ENCODE measurements around the gene RUNDC3A.
A peak's percentile ranks its signal among the peaks of the same experiment; 100 is the strongest.
"Not testable (repeated sequence)": the region's sequence is repeated elsewhere in the genome, so short reads cannot be mapped to it uniquely, and the experiment has no call there.

Gene RUNDC3A

DNA sequence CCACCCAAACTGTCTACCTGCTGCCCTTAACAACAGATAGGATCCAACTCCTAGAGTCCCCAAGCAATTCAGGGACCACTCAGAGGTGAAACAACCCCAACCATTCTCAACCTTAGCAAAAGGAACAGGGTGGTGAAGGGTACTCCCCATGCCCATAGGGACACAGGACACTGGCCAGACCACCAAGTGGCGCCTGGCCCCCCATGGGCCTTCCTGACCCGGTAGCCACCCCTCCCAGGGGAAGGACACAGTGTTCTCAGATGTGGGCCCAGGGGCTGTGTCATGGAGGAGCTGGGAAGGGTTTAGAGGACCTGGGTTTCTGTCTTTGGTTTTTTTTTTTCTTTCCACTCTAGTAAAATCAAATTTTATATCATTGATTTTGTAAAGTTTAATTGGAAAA lies 25.9 kb downstream of the RUNDC3A start:
- Histone ChIP-seq H3K9me3 (ENCODE audit: control insufficient read depth, insufficient read depth, low read length) (no peaks in the 10 kb centered on the region), H3K9ac (ENCODE audit: low read depth, low read length) (no peak overlapping the region), H3K4me1 (ENCODE audit: control insufficient read depth, insufficient read depth, low read length) (peaks cover 10% of the 10 kb centered on the region; the same call in 1 of the 2 replicates), H3K27ac (ENCODE audit: low read depth, low read length) (no peak overlapping the region), H3K27me3 (ENCODE audit: control insufficient read depth, insufficient read depth, low read length) (no peaks in the 10 kb centered on the region), H3K4me3 (ENCODE audit: low read depth, low read length) (no peak overlapping the region), H3K36me3 (ENCODE audit: control insufficient read depth, insufficient read depth, low read length) (no peaks in the 10 kb centered on the region)

- H3K9me3 ChIP-seq (ENCODE audit: control insufficient read depth, insufficient read depth, low read length) = no peaks in the 10 kb centered on the region
- peaks cover 10% of the 10 kb centered on the region; the same call in 1 of the 2 replicates for H3K4me1 ChIP-seq (ENCODE audit: control insufficient read depth, insufficient read depth, low read length)
- no peak overlapping the region for H3K9ac ChIP-seq (ENCODE audit: low read depth, low read length)
- no peak overlapping the region for H3K27ac ChIP-seq (ENCODE audit: low read depth, low read length)
- H3K36me3 ChIP-seq (ENCODE audit: control insufficient read depth, insufficient read depth, low read length) = no peaks in the 10 kb centered on the region
- H3K4me3 ChIP-seq (ENCODE audit: low read depth, low read length) = no peak overlapping the region
- no peaks in the 10 kb centered on the region for H3K27me3 ChIP-seq (ENCODE audit: control insufficient read depth, insufficient read depth, low read length)
These were observed 26.3 kb downstream of the RUNDC3A start for GRCh38 chr17:44334727-44335126.

DNA sequence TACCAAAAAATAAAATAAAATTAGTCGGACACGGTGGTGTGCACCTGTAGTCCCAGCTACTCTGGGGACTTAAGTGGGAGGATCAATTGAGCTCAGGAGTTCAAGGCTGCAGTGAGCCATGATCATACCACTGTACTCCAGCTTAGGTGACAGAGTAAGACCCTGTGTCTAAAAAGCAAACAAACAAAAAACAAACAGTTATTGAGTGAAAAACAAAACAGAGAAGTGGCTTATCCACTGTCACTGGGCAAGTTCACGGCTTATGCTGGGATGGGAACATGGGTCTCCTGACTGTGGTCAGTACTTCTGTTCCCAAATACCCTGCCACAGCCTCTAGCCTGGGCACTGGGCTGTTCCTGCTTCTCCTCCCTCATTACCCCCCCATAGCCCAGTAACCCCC lies 27.2 kb downstream of the RUNDC3A start:
- Histone ChIP-seq H3K36me3 (ENCODE audit: control insufficient read depth, insufficient read depth, low read length) (no peaks in the 10 kb centered on the region), H3K4me3 (ENCODE audit: low read depth, low read length) (no peak overlapping the region), H3K27ac (ENCODE audit: low read depth, low read length) (no peak overlapping the region), H3K4me1 (ENCODE audit: control insufficient read depth, insufficient read depth, low read length) (peaks cover 10% of the 10 kb centered on the region; the same call in 1 of the 2 replicates), H3K9ac (ENCODE audit: low read depth, low read length) (no peak overlapping the region), H3K27me3 (ENCODE audit: control insufficient read depth, insufficient read depth, low read length) (no peaks in the 10 kb centered on the region), H3K9me3 (ENCODE audit: control insufficient read depth, insufficient read depth, low read length) (no peaks in the 10 kb centered on the region)

DNA sequence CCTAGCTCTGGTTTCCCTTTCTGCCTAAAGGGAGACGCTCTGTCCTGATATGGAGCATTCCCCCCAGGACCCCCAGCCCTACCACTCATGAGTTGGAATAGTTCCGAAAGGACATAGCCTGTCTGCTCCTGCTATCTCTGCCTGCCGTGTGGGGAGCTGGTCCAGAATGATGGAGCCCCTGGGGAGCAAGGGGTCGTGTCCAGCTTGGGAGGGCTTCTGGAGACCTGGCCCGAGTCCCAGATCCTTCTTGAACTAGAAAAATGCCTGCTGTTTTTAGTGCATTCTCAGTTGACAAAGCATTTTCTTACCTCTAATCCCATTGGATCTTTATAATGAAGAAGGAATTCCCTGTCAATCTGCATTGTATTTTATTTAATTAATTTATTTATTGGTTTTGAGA lies 27.6 kb downstream of the RUNDC3A start:
- H3K9ac ChIP-seq (ENCODE audit: low read depth, low read length) = no peak overlapping the region
- H3K9me3 ChIP-seq (ENCODE audit: control insufficient read depth, insufficient read depth, low read length) = no peaks in the 10 kb centered on the region
- H3K27ac ChIP-seq (ENCODE audit: low read depth, low read length) = no peak overlapping the region

GRCh38 chr17:44338702-44339101 lies 30.3 kb downstream of the RUNDC3A start:
- Histone ChIP-seq H3K27me3 (ENCODE audit: control insufficient read depth, insufficient read depth, low read length) (no peaks in the 10 kb centered on the region), H3K4me3 (ENCODE audit: low read depth, low read length) (no peak overlapping the region), H3K9ac (ENCODE audit: low read depth, low read length) (no peak overlapping the region), H3K36me3 (ENCODE audit: control insufficient read depth, insufficient read depth, low read length) (no peaks in the 10 kb centered on the region), H3K27ac (ENCODE audit: low read depth, low read length) (no peak overlapping the region), H3K4me1 (ENCODE audit: control insufficient read depth, insufficient read depth, low read length) (peaks cover 10% of the 10 kb centered on the region; the same call in 1 of the 2 replicates), H3K9me3 (ENCODE audit: control insufficient read depth, insufficient read depth, low read length) (no peaks in the 10 kb centered on the region)

More for the DNA sequence above, 27.6 kb downstream of the RUNDC3A start:
- Histone ChIP-seq H3K4me3 (ENCODE audit: low read depth, low read length) (no peak overlapping the region), H3K27me3 (ENCODE audit: control insufficient read depth, insufficient read depth, low read length) (no peaks in the 10 kb centered on the region), H3K36me3 (ENCODE audit: control insufficient read depth, insufficient read depth, low read length) (no peaks in the 10 kb centered on the region), H3K4me1 (ENCODE audit: control insufficient read depth, insufficient read depth, low read length) (peaks cover 10% of the 10 kb centered on the region; the same call in 1 of the 2 replicates)

GRCh38 chr17:44340553-44340952 lies 32.2 kb downstream of the RUNDC3A start:
- H3K27ac ChIP-seq (ENCODE audit: low read depth, low read length); H3K4me1 ChIP-seq (ENCODE audit: control insufficient read depth, insufficient read depth, low read length); H3K27me3 ChIP-seq (ENCODE audit: control insufficient read depth, insufficient read depth, low read length); H3K36me3 ChIP-seq (ENCODE audit: control insufficient read depth, insufficient read depth, low read length); H3K4me3 ChIP-seq (ENCODE audit: low read depth, low read length); H3K9me3 ChIP-seq (ENCODE audit: control insufficient read depth, insufficient read depth, low read length); H3K9ac ChIP-seq (ENCODE audit: low read depth, low read length): not testable (repeated sequence)

- Histone ChIP-seq H3K4me3 (ENCODE audit: low read depth, low read length) (no peak overlapping the region), H3K9ac (ENCODE audit: low read depth, low read length) (no peak overlapping the region), H3K27ac (ENCODE audit: low read depth, low read length) (no peak overlapping the region), H3K36me3 (ENCODE audit: control insufficient read depth, insufficient read depth, low read length) (no peaks in the 10 kb centered on the region), H3K27me3 (ENCODE audit: control insufficient read depth, insufficient read depth, low read length) (no peaks in the 10 kb centered on the region), H3K4me1 (ENCODE audit: control insufficient read depth, insufficient read depth, low read length) (peaks cover 5% of the 10 kb centered on the region; the same call in 1 of the 2 replicates), H3K9me3 (ENCODE audit: control insufficient read depth, insufficient read depth, low read length) (no peaks in the 10 kb centered on the region)
These were observed 35.3 kb downstream of the RUNDC3A start for GRCh38 chr17:44343510-44344209.

DNA sequence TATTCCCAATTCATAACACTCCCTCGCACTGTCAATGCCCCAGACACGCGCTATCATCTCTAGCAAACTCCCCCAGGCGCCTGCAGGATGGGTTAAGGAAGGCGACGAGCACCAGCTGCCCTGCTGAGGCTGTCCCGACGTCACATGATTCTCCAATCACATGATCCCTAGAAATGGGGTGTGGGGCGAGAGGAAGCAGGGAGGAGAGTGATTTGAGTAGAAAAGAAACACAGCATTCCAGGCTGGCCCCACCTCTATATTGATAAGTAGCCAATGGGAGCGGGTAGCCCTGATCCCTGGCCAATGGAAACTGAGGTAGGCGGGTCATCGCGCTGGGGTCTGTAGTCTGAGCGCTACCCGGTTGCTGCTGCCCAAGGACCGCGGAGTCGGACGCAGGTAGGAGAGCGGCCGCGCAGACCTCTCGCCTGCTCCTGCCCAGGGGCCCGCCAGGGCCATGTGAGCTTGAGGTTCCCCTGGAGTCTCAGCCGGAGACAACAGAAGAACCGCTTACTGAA lies 36.6 kb downstream of the RUNDC3A start, which contains the start of gene GRN:
GRN (plus strand) TSS at position 364 of the 515 bp plus-strand sequence. CDS start 3,863 bp downstream, outside the sequence.
- Histone ChIP-seq H3K4me3 (ENCODE audit: low read depth, low read length) (peak within 1 kb of the TSS; percentile 81), H3K9me3 (ENCODE audit: control insufficient read depth, insufficient read depth, low read length) (no peaks in the 10 kb centered on the region), H3K36me3 (ENCODE audit: control insufficient read depth, insufficient read depth, low read length) (0 out of 2 replicates have a peak, but pooled peaks cover 2% of the 10 kb centered on the region), H3K27ac (ENCODE audit: low read depth, low read length) (peak within 1 kb of the TSS; percentile 59), H3K4me1 (ENCODE audit: control insufficient read depth, insufficient read depth, low read length) (peaks cover 5% of the 10 kb centered on the region; the same call in 1 of the 2 replicates), H3K27me3 (ENCODE audit: control insufficient read depth, insufficient read depth, low read length) (no peaks in the 10 kb centered on the region), H3K9ac (ENCODE audit: low read depth, low read length) (peak within 1 kb of the TSS; percentile 34)

GRCh38 chr17:44345454-44346026 lies 37.1 kb downstream of the RUNDC3A start:
- no peaks in the 10 kb centered on the region for H3K27me3 ChIP-seq (ENCODE audit: control insufficient read depth, insufficient read depth, low read length)
- 0 out of 2 replicates have a peak, but pooled peaks cover 3% of the 10 kb centered on the region for H3K36me3 ChIP-seq (ENCODE audit: control insufficient read depth, insufficient read depth, low read length)
- H3K9me3 ChIP-seq (ENCODE audit: control insufficient read depth, insufficient read depth, low read length) = no peaks in the 10 kb centered on the region
- peak overlapping the region; percentile 59 for H3K27ac ChIP-seq (ENCODE audit: low read depth, low read length)
- H3K4me1 ChIP-seq (ENCODE audit: control insufficient read depth, insufficient read depth, low read length) = peaks cover 5% of the 10 kb centered on the region; the same call in 1 of the 2 replicates
- peak overlapping the region; percentile 81 for H3K4me3 ChIP-seq (ENCODE audit: low read depth, low read length)
- H3K9ac ChIP-seq (ENCODE audit: low read depth, low read length) = peak overlapping the region; percentile 34

DNA sequence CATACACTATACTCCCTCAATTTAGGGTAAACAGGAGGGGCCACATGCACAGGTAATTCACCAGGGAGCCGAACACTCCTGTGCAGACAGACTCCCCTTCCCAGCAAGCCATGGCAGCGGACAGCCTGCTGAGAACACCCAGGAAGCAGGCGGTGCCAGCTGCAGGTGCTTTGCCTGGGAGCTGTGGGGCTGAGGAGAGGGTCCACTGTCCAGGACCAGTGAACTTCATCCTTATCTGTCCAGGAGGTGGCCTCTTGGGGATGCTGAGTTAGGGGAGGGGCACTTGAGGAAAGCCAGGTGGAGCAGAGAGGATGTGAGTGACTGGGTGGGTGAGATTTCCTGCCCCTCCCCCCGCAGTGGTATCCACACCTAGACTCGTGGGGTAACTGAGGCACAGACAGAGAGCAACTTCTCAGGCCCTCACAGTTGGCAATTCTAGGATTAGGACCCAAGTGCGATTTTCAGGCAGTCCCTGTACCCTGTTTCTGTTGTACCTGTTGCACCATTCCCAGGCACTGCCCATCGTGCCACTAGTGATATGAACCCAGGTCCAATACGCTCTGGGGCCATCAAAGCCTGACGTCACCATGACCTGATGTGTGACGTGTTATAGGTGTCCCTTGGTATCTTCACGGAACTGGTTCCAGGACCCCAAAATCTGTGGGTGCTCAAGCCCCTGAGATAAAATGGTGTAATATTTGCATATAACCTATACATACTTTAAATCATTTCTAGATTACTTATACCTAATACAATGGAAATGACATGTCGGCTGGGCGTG lies 37.9 kb downstream of the RUNDC3A start:
- H3K9me3 ChIP-seq (ENCODE audit: control insufficient read depth, insufficient read depth, low read length) = no peaks in the 10 kb centered on the region
- H3K27ac ChIP-seq (ENCODE audit: low read depth, low read length) = peak overlapping the region; percentile 59
- H3K36me3 ChIP-seq (ENCODE audit: control insufficient read depth, insufficient read depth, low read length) = peaks cover 7% of the 10 kb centered on the region; the same call in 1 of the 2 replicates
- H3K4me3 ChIP-seq (ENCODE audit: low read depth, low read length) = peak overlapping the region; percentile 81
- H3K9ac ChIP-seq (ENCODE audit: low read depth, low read length) = no peak overlapping the region
- peaks cover 5% of the 10 kb centered on the region; the same call in 1 of the 2 replicates for H3K4me1 ChIP-seq (ENCODE audit: control insufficient read depth, insufficient read depth, low read length)
- H3K27me3 ChIP-seq (ENCODE audit: control insufficient read depth, insufficient read depth, low read length) = no peaks in the 10 kb centered on the region

Data from HUES48 (cell line).